Mucosa of stomach (tissue), 1 donor: Measurements from ENCODE around the gene LDLRAD1.
"Not testable (repeated sequence)": the region's sequence is repeated elsewhere in the genome, so short reads cannot be mapped to it uniquely, and the experiment has no call there.

Source experiments
- H3K27me3 ChIP-seq: one replicate; pipeline ENCODE4 v1.7.0; 2013; ENCODE audit warnings: mild to moderate bottlenecking, low read length; ENCODE audit not compliant: control insufficient read depth, insufficient read depth
- H3K36me3 ChIP-seq: one replicate; pipeline ENCODE4 v1.7.0; 2013; ENCODE audit warnings: low read length; ENCODE audit not compliant: control insufficient read depth, insufficient read depth
- H3K4me1 ChIP-seq: one replicate; pipeline ENCODE4 v1.7.0; 2013; ENCODE audit warnings: mild to moderate bottlenecking, low read length; ENCODE audit not compliant: control insufficient read depth, insufficient read depth
- H3K4me3 ChIP-seq: one replicate; pipeline ENCODE4 v1.7.0; 2013; ENCODE audit warnings: low read length
- H3K9ac ChIP-seq: one replicate; pipeline ENCODE4 v1.7.0; 2013; ENCODE audit warnings: mild to moderate bottlenecking, low read length, moderate library complexity
- H3K9me3 ChIP-seq: one replicate; pipeline ENCODE4 v1.7.0; 2013; ENCODE audit warnings: mild to moderate bottlenecking, low read length, moderate library complexity; ENCODE audit not compliant: control insufficient read depth
- donor health status: Pancreatic carcinoma.

LDLRAD1 gene

DNA sequence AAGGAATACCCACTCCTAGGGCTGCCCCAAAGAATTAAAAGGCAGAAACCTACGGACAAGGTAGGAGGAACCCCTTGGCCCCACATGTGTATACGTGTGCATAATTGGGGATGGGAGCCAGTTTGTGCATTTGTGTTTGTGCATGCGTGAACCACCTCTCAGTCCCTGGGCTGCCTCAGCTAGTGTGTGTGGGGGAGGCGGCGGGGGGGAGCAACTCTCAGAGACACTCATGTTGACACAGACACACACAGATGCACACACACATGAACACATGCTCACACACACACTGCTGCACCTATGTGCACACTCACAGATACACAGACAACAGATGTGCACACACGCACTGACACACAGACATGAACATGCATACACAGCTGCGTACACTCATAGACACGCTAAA is 5.1 kb downstream of the LDLRAD1 start:
- Histone ChIP-seq H3K9ac (no peak overlapping the region), H3K27me3 (no peaks in the 10 kb centered on the region), H3K4me1 (peaks cover 28% of the 10 kb centered on the region)

DNA sequence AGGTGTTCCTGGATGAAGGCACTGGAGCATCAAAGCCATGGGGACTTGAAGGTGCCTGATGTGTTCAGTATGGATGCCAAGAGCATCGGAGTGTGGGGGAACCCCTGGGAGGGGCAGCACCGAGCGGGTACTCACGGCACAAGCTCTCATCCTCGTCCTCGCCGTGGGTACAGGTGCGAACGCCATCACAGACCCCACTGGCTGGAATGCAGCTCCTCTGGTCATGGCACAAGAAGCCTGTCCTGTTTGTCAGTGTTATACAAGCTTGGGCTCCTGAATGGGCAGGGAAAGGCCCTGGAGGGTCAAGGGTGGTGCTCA is 6.0 kb downstream of the LDLRAD1 start:
- H3K36me3 ChIP-seq = no peaks in the 10 kb centered on the region
- no peaks in the 10 kb centered on the region for H3K27me3 ChIP-seq
- H3K9me3 ChIP-seq = no peaks in the 10 kb centered on the region
- H3K9ac ChIP-seq = no peak overlapping the region
- H3K4me1 ChIP-seq = peaks cover 19% of the 10 kb centered on the region
- no peak overlapping the region for H3K4me3 ChIP-seq

More for the DNA sequence above, 5.1 kb downstream of the LDLRAD1 start:
- H3K4me3 ChIP-seq = no peak overlapping the region
- H3K36me3 ChIP-seq = no peaks in the 10 kb centered on the region
- H3K9me3 ChIP-seq = no peaks in the 10 kb centered on the region

DNA sequence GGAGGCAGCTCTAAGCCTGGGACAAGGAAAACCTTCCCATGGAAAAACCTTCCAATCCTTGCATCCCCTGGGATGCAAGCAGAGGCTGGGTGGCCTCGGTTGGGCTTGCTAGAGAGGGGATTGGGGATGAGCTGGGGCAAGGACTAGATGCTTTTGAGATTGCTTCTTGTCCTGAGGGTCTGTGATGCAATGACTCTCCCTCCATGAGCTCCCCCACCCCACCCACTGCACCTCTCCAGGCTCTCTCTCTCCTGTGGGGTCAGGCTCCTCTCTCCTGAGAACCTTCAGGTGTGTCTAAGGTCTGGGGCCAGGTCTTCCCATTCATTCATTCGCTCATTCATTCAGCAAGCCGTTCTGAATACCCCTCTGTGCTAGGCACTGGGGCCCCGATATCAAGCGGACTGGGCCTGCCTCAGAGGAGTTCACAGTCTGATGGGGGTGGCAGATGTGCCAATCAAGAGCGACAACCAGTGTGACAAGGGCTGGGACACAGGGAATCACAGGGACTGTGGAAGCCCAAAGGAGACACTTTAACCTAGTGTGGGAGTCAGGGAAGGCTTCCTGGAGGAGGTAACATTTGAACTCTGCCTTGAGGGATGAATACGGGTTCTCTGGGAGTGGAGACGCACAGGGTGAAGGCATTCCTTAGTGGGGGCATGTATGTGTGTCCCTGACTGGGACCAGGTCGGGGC is 6.5 kb downstream of the LDLRAD1 start:
- H3K9me3 ChIP-seq = no peaks in the 10 kb centered on the region
- H3K9ac ChIP-seq = no peak overlapping the region
- H3K27me3 ChIP-seq = no peaks in the 10 kb centered on the region
- H3K4me3 ChIP-seq = no peak overlapping the region
- no peaks in the 10 kb centered on the region for H3K36me3 ChIP-seq
- H3K4me1 ChIP-seq = peaks cover 14% of the 10 kb centered on the region

DNA sequence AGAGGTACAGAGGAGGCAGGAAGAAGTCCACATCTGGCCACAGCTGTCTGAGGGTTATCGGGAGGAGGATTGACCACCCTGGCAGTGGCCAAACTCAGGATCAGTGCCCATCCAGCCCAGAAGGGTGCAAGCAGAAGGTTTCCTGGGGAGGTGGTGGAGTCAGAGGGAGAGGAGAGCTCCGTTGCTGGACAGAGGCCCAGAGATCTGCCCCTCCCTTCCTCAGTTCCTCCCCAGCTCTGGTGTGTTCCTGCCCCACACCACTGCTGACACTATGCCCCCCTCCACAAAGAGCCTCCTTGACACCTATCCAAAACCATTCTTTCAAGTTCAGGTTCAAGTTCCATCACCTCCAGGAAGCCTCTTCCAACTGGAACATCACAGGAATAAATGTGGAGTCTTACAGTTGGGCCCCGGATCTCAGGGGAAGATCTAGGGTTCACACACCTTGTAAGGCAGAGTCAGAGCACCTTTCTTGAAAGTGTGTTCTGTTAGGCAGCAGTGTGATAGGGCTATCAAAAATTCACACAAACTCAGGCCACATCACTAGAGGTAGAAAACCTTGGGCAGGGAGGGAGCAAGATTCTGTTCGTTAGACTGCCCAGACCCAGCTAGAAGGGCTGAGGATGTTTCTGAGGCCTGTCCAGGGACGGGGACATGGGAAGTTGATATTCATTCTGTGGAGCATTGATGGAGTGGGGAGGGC is 7.4 kb downstream of the LDLRAD1 start:
- Histone ChIP-seq H3K27me3 (no peaks in the 10 kb centered on the region), H3K4me3 (no peak overlapping the region), H3K4me1 (peaks cover 5% of the 10 kb centered on the region), H3K36me3 (no peaks in the 10 kb centered on the region), H3K9ac (no peak overlapping the region), H3K9me3 (no peaks in the 10 kb centered on the region)

DNA sequence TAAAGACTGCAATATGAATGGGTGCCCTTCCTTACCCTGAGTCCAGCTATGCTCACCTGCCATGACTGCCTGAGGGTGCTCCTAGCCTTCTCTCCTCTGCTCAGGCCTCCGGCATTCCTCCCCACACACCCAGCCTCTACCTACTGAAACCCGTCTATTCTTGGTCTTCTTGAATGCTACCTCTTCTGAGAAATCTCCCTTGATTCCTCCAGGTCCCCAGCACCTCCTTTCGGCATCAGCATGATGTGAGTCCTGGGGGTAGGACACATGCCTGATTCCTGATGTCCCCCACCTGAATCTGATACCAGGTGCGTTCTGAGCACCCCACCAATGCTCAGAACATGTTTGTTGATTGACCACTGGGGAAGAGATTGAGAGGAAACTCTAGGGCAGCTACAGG is 8.6 kb downstream of the LDLRAD1 start:
- no peaks in the 10 kb centered on the region for H3K4me1 ChIP-seq
- H3K9ac ChIP-seq = no peak overlapping the region
- H3K27me3 ChIP-seq = no peaks in the 10 kb centered on the region
- no peaks in the 10 kb centered on the region for H3K36me3 ChIP-seq
- H3K4me3 ChIP-seq = no peak overlapping the region
- H3K9me3 ChIP-seq = no peaks in the 10 kb centered on the region

DNA sequence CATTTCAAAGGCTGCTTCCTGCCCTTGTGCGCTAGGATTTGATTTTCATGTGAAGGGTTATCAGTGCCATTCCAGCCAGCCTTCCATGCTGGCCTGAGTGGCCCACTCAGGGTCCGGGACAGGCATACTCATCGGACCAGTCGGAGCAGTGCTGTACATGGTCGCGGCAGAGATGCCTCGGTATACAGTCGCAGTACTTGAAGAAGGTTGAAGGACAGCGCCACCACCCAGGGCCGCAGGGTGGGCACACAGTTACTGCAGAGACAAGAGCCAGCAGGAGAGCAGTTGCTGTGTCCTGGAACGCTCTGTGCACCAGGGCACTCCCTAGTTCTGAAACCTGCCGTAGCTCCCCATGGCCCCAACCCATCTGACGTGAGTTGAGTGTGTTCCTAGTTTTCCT is 9.1 kb downstream of the LDLRAD1 start:
- Histone ChIP-seq H3K4me3 (no peak overlapping the region), H3K36me3 (no peaks in the 10 kb centered on the region), H3K4me1 (no peaks in the 10 kb centered on the region), H3K27me3 (no peaks in the 10 kb centered on the region), H3K9me3 (no peaks in the 10 kb centered on the region), H3K9ac (no peak overlapping the region)

DNA sequence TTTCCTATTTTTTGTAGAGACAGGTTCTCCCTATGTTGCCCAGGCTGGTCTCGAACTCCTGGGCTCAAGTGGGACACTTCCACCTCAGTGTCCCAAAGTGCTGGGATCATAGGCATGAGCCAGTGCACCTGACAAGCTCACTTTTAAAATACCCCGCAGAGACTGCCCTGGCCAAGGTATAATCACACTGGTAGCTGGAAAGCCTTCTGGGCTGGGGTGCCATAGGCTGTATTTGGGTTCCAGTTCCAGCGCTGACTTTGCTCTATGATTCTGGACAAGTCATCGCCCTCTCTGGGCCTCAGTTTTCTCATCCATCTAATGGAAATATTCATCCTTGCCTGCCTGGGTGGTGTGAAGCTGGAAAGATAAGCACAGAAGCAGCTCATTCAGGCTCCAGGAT is 10.4 kb downstream of the LDLRAD1 start:
- H3K9me3 ChIP-seq = no peaks in the 10 kb centered on the region

DNA sequence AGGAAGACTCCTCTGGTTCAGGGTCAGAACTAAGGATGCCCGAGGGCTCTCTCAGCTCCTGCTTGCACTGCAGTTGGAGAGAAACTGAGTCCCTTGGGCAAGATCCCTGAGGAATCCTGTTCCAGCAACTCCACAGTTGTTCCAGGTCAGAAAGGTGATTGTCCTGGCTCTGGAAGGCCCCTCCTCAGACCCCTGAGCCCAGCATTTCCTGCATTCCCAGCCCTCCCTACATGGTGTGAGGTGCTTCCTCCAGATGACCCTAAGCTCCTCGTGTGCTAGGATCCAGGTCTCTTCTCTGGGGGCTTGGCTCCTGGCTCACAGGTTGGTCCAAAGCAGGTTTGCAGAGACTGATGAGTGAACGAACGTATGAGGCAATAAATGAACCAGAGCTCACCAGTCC is 11.5 kb downstream of the LDLRAD1 start:
- Histone ChIP-seq H3K36me3 (no peaks in the 10 kb centered on the region), H3K4me1 (peaks cover 9% of the 10 kb centered on the region), H3K4me3 (no peak overlapping the region), H3K9ac (no peak overlapping the region), H3K27me3 (no peaks in the 10 kb centered on the region), H3K9me3 (no peaks in the 10 kb centered on the region)

More for the DNA sequence above, 10.4 kb downstream of the LDLRAD1 start:
- Histone ChIP-seq H3K4me1 (no peaks in the 10 kb centered on the region), H3K36me3 (no peaks in the 10 kb centered on the region), H3K4me3 (no peak overlapping the region), H3K9ac (no peak overlapping the region), H3K27me3 (no peaks in the 10 kb centered on the region)

DNA sequence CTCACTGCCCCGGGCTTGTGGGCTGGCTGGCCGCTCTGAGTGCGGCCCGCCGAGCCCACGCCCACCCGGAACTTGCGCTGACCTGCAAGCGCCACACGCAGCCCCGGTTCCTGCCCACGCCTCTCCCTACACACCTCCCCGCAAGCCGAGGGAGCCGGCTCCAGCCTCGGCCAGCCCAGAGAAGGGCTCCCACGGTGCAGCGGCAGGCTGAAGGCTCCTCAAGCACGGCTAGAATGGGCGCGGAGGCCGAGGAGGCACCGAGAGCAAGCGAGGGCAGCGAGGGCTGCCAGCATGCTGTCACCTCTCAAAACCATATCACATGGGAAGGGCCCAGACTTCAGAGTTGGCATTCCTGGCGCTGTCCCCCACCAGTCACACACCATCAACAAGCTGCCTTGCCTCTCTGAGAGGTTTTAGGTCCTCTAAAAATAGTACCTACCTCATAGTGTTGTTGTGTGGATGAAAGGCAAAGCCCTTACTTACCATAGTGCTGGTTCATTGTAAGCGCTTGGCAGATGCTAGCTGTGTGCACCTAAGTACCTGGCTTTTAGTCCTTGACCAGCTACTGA is 13.4 kb downstream of the LDLRAD1 start:
- Histone ChIP-seq H3K4me3 (no peak overlapping the region), H3K27me3 (no peaks in the 10 kb centered on the region), H3K4me1 (peaks cover 10% of the 10 kb centered on the region), H3K36me3 (no peaks in the 10 kb centered on the region), H3K9ac (no peak overlapping the region), H3K9me3 (no peaks in the 10 kb centered on the region)

DNA sequence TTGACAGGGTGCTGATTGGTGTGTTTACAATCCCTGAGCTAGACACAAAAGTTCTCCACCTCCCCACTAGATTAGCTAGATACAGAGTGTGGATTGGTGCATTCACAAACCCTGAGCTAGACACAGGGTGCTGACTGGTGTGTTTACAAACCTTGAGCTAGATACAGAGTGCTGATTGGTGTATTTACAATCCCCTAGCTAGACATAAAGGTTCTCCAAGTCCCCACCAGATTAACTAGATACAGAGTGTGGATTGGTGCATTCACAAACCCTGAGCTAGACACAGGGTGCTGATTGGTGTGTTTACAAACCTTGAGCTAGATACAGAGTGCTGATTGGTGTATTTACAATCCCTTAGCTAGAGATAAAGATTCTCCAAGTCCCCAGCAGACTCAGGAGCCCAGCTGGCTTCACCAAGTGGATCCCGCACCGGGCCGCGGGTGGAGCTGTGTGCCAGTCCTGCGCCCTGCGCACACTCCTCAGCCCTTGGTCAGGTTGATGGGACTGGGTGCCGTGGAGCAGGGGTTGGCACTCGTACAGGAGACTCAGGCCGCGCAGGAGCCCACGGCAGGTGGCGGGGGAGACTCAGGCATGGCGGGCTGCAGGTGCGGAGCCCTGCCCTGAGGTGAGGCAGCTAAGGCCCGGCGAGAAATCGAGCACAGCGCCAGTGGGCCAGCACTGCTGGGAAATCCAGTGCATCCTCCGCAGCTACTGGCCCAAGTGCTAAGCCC is 14.1 kb downstream of the LDLRAD1 start:
- not testable (repeated sequence) for H3K4me3 ChIP-seq, H3K36me3 ChIP-seq, H3K9me3 ChIP-seq, H3K27me3 ChIP-seq, H3K9ac ChIP-seq
- peaks cover 10% of the 10 kb centered on the region for H3K4me1 ChIP-seq

DNA sequence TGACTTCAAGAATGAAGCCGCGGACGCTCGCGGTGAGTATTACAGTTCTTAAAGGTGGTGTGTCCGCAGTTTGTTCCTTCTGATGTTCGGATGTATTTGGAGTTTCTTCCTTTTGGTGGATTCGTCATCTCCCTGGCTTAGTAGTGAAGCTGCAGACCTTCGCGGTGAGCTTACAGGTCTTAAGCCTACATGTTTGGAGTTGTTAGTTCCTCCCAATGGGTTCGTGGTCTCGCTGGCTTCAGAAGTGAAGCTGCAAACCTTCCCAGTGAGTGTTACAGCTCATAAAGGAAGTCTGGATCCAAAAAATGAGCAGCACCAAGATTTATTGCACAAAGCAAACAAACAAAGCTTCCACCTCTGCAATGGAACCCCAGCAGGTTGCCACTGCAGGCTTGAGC is 14.7 kb downstream of the LDLRAD1 start:
- Histone ChIP-seq H3K9ac (no peak overlapping the region), H3K27me3 (no peaks in the 10 kb centered on the region), H3K36me3 (no peaks in the 10 kb centered on the region), H3K4me1 (peaks cover 10% of the 10 kb centered on the region), H3K4me3 (no peak overlapping the region), H3K9me3 (no peaks in the 10 kb centered on the region)
